ENCODE measurements around the gene DNAJC22. TPM values are rescaled to one million over a fixed set of nuclear protein-coding genes. Genes with fewer than 3 reads are reported as not detected.

Gene DNAJC22
- total RNA-seq, 1 donor = not detected

DNA sequence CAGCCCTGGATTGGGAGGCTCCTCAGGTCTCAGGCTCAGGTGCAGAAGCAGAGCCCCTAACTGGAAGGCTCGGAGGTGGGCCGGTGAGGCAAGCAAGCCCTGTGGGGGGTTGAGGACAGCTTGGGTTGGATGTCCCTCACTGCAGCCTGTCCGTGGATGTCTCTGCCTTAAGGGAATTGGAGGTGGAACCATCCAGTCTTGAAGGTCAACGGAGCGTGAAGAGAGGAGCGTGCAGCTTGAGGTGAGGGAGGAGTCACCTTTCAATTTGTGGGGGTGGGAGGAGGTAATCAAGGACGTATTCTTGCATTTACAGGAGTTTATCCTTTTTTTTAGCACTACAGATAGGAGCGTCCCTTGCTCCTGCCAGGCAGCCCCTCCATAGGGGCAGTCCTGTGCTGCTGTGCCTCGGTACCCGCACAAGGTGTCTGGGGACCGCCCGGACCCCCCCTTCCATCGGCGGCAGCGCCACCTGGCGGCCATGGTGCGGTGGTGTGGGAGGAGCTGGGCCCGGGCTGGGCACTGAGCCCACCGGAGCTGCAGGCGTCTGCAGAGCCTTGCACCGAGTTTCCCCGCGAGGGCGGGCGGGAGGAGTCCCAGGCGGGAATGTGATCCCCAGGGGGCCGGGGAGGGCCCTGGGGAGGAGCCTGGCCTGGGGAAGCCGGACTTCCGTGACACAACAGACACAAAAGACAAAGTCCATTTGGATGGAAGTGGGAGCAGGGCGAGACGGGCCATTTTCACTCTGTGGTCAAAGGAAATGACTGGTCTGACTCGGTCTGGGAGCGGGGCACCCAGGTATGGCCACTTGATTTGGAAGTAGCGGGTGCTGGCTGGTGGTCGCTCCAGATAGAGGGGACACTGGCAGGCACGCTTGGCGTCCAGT, 864 bp downstream of the DNAJC22 start:
- no peak overlapping the region for H3K4me3 ChIP-seq (ENCODE audit: low read length)
- peaks cover 73% of the 10 kb centered on the region for H3K27me3 ChIP-seq (ENCODE audit: insufficient read depth, low read length)
- H3K4me1 ChIP-seq (ENCODE audit: insufficient read depth, low read length) = peaks cover 44% of the 10 kb centered on the region
- no peaks in the 10 kb centered on the region for H3K9me3 ChIP-seq (ENCODE audit: low read depth, low read length)

- Histone ChIP-seq H3K9me3 (ENCODE audit: low read depth, low read length) (no peaks in the 10 kb centered on the region), H3K4me3 (ENCODE audit: low read length) (no peak overlapping the region), H3K27me3 (ENCODE audit: insufficient read depth, low read length) (peaks cover 69% of the 10 kb centered on the region), H3K4me1 (ENCODE audit: insufficient read depth, low read length) (peaks cover 32% of the 10 kb centered on the region)
Observed at GRCh38 chr12:49348781-49349180, 2.1 kb downstream of the DNAJC22 start.

DNA sequence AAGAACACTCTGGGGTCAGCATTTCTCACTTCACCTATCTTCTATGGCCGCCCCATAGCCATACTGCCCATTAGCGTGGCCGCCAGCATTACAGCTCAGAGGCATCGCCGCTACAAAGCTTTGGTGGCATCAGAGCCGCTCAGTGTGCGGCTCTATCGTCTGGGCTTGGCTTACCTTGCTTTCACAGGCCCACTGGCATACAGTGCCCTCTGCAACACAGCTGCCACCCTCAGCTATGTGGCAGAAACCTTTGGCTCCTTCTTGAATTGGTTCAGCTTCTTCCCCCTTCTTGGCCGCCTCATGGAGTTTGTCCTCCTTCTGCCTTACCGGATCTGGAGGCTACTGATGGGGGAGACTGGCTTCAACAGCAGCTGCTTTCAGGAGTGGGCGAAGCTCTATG, 2.6 kb downstream of the DNAJC22 start:
- Histone ChIP-seq H3K27me3 (ENCODE audit: insufficient read depth, low read length) (peaks cover 65% of the 10 kb centered on the region), H3K9me3 (ENCODE audit: low read depth, low read length) (no peaks in the 10 kb centered on the region), H3K4me1 (ENCODE audit: insufficient read depth, low read length) (peaks cover 27% of the 10 kb centered on the region), H3K4me3 (ENCODE audit: low read length) (no peak overlapping the region)

GRCh38 chr12:49352351-49352750, 5.7 kb downstream of the DNAJC22 start:
- peaks cover 7% of the 10 kb centered on the region for H3K4me1 ChIP-seq (ENCODE audit: insufficient read depth, low read length)
- peaks cover 52% of the 10 kb centered on the region for H3K27me3 ChIP-seq (ENCODE audit: insufficient read depth, low read length)

DNA sequence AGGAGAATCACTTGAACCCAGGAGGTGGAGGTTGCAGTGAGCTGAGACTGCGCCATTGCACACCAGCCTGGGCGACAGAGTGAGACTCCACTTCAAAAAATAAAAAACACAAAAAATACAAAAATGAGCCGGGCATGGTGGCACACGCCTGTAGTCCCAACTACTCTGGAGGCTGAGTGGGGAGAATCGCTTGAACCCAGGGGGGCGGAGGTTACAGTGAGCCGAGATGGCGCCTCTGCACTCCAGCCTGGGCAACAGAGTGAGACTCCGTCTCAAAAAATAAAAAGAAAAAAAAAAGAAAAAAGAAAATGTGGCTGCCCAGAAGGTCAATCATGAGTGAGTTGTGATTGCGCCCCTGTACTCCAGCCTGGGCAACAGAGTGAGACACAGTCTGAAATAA, 9.2 kb downstream of the DNAJC22 start:
- Histone ChIP-seq H3K4me3 (ENCODE audit: low read length) (no peak overlapping the region), H3K9me3 (ENCODE audit: low read depth, low read length) (no peaks in the 10 kb centered on the region), H3K4me1 (ENCODE audit: insufficient read depth, low read length) (no peaks in the 10 kb centered on the region), H3K27me3 (ENCODE audit: insufficient read depth, low read length) (peaks cover 26% of the 10 kb centered on the region)

More at GRCh38 chr12:49352351-49352750, 5.7 kb downstream of the DNAJC22 start:
- Histone ChIP-seq H3K4me3 (ENCODE audit: low read length) (no peak overlapping the region), H3K9me3 (ENCODE audit: low read depth, low read length) (no peaks in the 10 kb centered on the region)

DNA sequence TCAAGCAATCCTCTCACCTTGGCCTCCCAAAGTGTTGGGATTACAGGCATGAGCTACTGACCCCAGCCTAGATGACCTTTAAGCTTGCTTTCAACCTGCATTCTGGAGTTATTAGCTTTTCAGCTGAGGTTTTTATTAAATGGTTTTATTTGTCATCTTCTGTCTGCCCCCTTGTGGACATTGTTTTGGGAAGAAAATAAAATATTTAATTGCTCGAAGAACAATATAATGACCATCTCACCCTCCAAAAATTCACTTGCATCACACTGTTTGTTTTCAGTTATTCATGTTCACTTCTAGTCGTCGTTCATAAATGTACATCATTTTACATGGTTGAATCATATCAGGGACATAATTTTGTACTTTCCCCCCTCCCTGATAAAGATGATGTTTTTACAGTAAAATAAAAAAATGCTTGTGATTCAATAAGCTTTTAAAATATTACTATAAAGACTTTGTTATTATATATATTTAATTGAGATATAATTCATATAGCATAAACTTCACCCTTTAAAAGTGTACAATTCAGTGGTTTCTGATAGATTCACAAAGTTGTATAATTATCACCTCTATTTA, 10.5 kb downstream of the DNAJC22 start:
- H3K4me1 ChIP-seq (ENCODE audit: insufficient read depth, low read length) = no peaks in the 10 kb centered on the region
- H3K27me3 ChIP-seq (ENCODE audit: insufficient read depth, low read length) = peaks cover 20% of the 10 kb centered on the region
- no peak overlapping the region for H3K4me3 ChIP-seq (ENCODE audit: low read length)
- no peaks in the 10 kb centered on the region for H3K9me3 ChIP-seq (ENCODE audit: low read depth, low read length)

- Histone ChIP-seq H3K9me3 (ENCODE audit: low read depth, low read length) (no peaks in the 10 kb centered on the region), H3K4me3 (ENCODE audit: low read length) (no peak overlapping the region), H3K27me3 (ENCODE audit: insufficient read depth, low read length) (peaks cover 11% of the 10 kb centered on the region), H3K4me1 (ENCODE audit: insufficient read depth, low read length) (no peaks in the 10 kb centered on the region)
Observed at GRCh38 chr12:49358483-49359141, 11.9 kb downstream of the DNAJC22 start.

- Histone ChIP-seq H3K4me3 (ENCODE audit: low read length) (no peak overlapping the region), H3K27me3 (ENCODE audit: insufficient read depth, low read length) (peaks cover 5% of the 10 kb centered on the region), H3K4me1 (ENCODE audit: insufficient read depth, low read length) (peaks cover 3% of the 10 kb centered on the region), H3K9me3 (ENCODE audit: low read depth, low read length) (no peaks in the 10 kb centered on the region)
Observed at GRCh38 chr12:49359671-49360070, 13.0 kb downstream of the DNAJC22 start.

- no peaks in the 10 kb centered on the region for H3K27me3 ChIP-seq (ENCODE audit: insufficient read depth, low read length)
- peaks cover 20% of the 10 kb centered on the region for H3K4me1 ChIP-seq (ENCODE audit: insufficient read depth, low read length)
- no peaks in the 10 kb centered on the region for H3K9me3 ChIP-seq (ENCODE audit: low read depth, low read length)
- no peak overlapping the region for H3K4me3 ChIP-seq (ENCODE audit: low read length)
Observed at GRCh38 chr12:49362077-49362476, 15.4 kb downstream of the DNAJC22 start.

DNA sequence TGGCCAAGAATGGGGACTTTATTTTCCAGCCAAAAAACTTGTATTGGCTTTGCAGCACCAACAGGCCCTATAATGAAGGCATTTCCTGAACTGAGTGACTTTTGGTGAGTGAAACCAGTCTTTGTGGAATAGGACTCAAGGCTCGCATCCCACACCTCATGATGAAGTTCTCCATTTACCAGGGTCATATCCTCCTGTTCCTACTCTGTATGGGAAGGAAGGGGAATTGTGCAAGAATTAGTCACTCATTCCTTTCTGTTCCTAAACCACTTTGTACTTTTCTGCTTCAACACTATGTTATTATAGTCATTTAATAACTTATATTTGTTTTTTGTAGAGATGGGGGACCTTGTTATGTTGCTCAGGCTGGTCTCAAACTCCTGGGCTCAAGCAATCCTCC, 18.3 kb downstream of the DNAJC22 start:
- Histone ChIP-seq H3K4me1 (ENCODE audit: insufficient read depth, low read length) (peaks cover 30% of the 10 kb centered on the region), H3K27me3 (ENCODE audit: insufficient read depth, low read length) (no peaks in the 10 kb centered on the region), H3K9me3 (ENCODE audit: low read depth, low read length) (no peaks in the 10 kb centered on the region), H3K4me3 (ENCODE audit: low read length) (no peak overlapping the region)

GRCh38 chr12:49365542-49365941, 18.9 kb downstream of the DNAJC22 start:
- Histone ChIP-seq H3K9me3 (ENCODE audit: low read depth, low read length) (no peaks in the 10 kb centered on the region), H3K4me1 (ENCODE audit: insufficient read depth, low read length) (peaks cover 30% of the 10 kb centered on the region), H3K27me3 (ENCODE audit: insufficient read depth, low read length) (no peaks in the 10 kb centered on the region), H3K4me3 (ENCODE audit: low read length) (no peak overlapping the region)

DNA sequence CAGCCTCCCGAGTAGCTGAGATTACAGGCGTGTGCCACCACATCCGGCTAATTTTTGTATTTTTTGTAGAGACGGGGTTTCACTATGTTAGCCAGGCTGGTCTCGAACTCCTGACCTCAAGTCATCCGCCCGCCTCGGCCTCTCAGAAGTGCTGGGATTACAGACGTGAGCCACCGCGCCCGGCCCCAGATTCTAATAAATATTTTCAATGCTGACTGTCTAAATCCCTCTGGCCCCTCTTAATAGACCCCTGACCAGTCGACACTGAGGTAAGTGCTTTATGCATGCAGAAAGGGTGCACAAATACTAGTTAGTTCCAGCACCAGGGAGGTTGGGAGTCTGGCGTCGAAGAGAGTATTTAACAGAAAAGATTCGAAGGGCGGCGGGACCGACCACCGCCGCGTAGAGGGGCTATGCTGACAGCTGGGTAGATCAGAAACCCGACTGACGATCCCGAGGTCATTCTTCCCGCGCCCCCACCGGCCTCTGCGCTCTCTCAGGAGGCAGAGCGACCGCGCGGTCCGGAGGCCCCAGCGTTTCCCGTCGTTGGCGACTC, 19.5 kb downstream of the DNAJC22 start:
- Histone ChIP-seq H3K4me1 (ENCODE audit: insufficient read depth, low read length) (peaks cover 30% of the 10 kb centered on the region), H3K9me3 (ENCODE audit: low read depth, low read length) (no peaks in the 10 kb centered on the region), H3K4me3 (ENCODE audit: low read length) (peak overlapping the region; percentile 85), H3K27me3 (ENCODE audit: insufficient read depth, low read length) (no peaks in the 10 kb centered on the region)

DNA sequence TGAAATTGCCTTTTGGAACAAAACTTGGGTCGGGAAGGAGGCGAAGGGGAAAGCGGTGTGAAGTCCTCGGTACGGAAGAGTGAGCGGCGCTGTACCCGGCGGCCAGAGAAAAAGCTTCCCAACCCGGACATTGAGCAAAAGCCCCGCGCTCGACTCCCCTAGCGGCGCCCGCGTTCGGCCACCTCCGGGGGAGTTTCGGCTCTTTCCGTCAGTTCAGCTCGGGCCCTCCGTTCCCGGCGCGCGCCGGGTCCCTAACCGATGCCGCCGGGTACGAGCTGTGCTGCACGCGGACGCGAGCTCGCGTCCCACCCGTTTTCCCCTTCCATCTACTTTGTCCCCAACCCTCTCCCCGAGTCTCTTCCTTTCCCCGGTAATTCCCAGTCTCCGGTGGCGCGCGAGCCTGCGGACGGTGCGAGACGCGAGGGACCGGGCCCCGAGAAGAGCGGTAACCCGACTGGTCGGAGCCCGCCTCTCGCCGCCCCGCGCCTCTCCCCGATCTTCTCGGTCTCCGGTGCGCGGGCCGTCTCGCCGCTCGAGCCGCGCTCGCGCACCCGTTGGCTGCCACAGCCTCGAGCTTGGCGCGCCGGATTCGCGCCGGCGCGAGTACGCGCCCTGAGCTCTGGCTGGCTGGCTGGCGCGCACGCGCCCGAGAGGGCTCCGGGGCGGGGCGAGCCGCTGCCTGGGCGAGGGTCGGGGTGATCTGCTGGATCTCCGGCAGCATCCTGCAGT, 20.1 kb downstream of the DNAJC22 start:
- Histone ChIP-seq H3K9me3 (ENCODE audit: low read depth, low read length) (no peaks in the 10 kb centered on the region), H3K27me3 (ENCODE audit: insufficient read depth, low read length) (no peaks in the 10 kb centered on the region), H3K4me1 (ENCODE audit: insufficient read depth, low read length) (peaks cover 30% of the 10 kb centered on the region), H3K4me3 (ENCODE audit: low read length) (peak overlapping the region; percentile 85)

GRCh38 chr12:49367381-49368239, 20.9 kb downstream of the DNAJC22 start, which contains the start of gene SPATS2:
Gene SPATS2 (plus strand): TSS chr12:49367462. CDS start chr12:49461013, 93,551 bp downstream.
- H3K9me3 ChIP-seq (ENCODE audit: low read depth, low read length) = no peaks in the 10 kb centered on the region
- peaks cover 30% of the 10 kb centered on the region for H3K4me1 ChIP-seq (ENCODE audit: insufficient read depth, low read length)
- H3K4me3 ChIP-seq (ENCODE audit: low read length) = peak within 1 kb of the TSS; percentile 85

More at GRCh38 chr12:49367381-49368239, 20.9 kb downstream of the DNAJC22 start, which contains the start of gene SPATS2:
- H3K27me3 ChIP-seq (ENCODE audit: insufficient read depth, low read length) = no peaks in the 10 kb centered on the region
